MCF 10A (cell line): ENCODE results near the gene LSM7. TPM values are rescaled to one million over a fixed set of nuclear protein-coding genes. Genes with fewer than 3 reads are reported as not detected.

Experiments
- BruUV-seq: library from RNA; stranded (reverse); fragments of 400-500 nt; replicated peaks from 2 replicates; lab custom pipeline; 2021; lab: Mats Ljungman, UMichigan
- CTCF ChIA-PET: fragments of 300-600 bp; sonication (Branson Sonifier 250); formaldehyde crosslinking; extraction: SDS; loops from one replicate; lab custom pipeline; 2021; ENCODE audit warnings: antibody characterized with exemption, inconsistent platforms; lab: Yijun Ruan, JAX
- POLR2A ChIA-PET: fragments of 300-600, 350-650 bp; sonication (Branson Sonifier 250); formaldehyde crosslinking; extraction: SDS; loops from one replicate; lab custom pipeline; 2020; ENCODE audit warnings: antibody characterized with exemption, inconsistent platforms; lab: Yijun Ruan, JAX
- DNase-seq: peaks from one replicate; pipeline ENCODE4 v3.0.0-alpha.2; 2018; ENCODE audit not compliant: unreplicated experiment
- H3K27ac Mint-ChIP-seq: one replicate; pipeline ENCODE4 v1.8.0; 2022; ENCODE audit warnings: mild to moderate bottlenecking, low read depth, mixed read lengths; ENCODE audit not compliant: unreplicated experiment
- H3K27me3 Mint-ChIP-seq: one replicate; pipeline ENCODE4 v1.8.0; 2022; ENCODE audit warnings: mixed read lengths; ENCODE audit not compliant: insufficient read depth, unreplicated experiment
- H3K36me3 Mint-ChIP-seq: one replicate; pipeline ENCODE4 v1.8.0; 2022; ENCODE audit warnings: mild to moderate bottlenecking, moderate library complexity, mixed read lengths; ENCODE audit not compliant: insufficient read depth, unreplicated experiment
- H3K4me1 Mint-ChIP-seq: one replicate; pipeline ENCODE4 v1.8.0; 2022; ENCODE audit warnings: mixed read lengths; ENCODE audit not compliant: insufficient read depth, unreplicated experiment
- H3K4me3 Mint-ChIP-seq: one replicate; pipeline ENCODE4 v1.8.0; 2022; ENCODE audit warnings: mild to moderate bottlenecking, moderate library complexity, mixed read lengths; ENCODE audit not compliant: unreplicated experiment
- H3K9me3 Mint-ChIP-seq: one replicate; pipeline ENCODE4 v1.8.0; 2022; ENCODE audit warnings: mixed read lengths; ENCODE audit not compliant: unreplicated experiment
- intact Hi-C: fragments of 100-400 bp; cut with micrococcal nuclease; formaldehyde crosslinking; loops from 2 replicates; pipeline ENCODE4 v1.14.1; 2022
- total RNA-seq: library from RNA; stranded (reverse); gene quantifications from 2 replicates; pipeline ENCODE4 v1.2.3, GENCODE V29; 2022
- TF ChIP-seq, protein P1 (sequence below): fragments of 200-600 bp; IDR thresholded peaks from one replicate; pipeline ENCODE4 v1.8.0; 2022; ENCODE audit warnings: antibody characterized with exemption, mild to moderate bottlenecking; ENCODE audit not compliant: unreplicated experiment

Gene LSM7
- total RNA-seq, 1 experiment from 2014 or later: 135 TPM

GRCh38 chr19:2317300-2317699 lies 11.1 kb downstream of the LSM7 start:
- ChIA-PET POLR2A (interaction anchor here (0.6 kb wide), 1 partner anchor 68 kb away, joined by 3 read pairs; the partner anchor contains the start of gene AMH), CTCF (interaction anchor here (0.6 to 1.1 kb wide), 2 partner anchors 10 to 81 kb away, joined by 3 to 5 read pairs; partner anchors contain the start of gene PLEKHJ1)
- no TSS peak for BruUV-seq
- no peaks in the 10 kb centered on the region for H3K4me1 Mint-ChIP-seq
- intact Hi-C loops: loop anchor here (5.0 kb wide), 1 partner anchor 80 kb away; the partner anchor contains the start of genes PLEKHJ1 and SF3A2
- DNase-seq: no peak
- no peaks in the 10 kb centered on the region for H3K36me3 Mint-ChIP-seq
- peaks cover 15% of the 10 kb centered on the region for H3K9me3 Mint-ChIP-seq
- no peaks in the 10 kb centered on the region for H3K27me3 Mint-ChIP-seq
- no peak overlapping the region for H3K27ac Mint-ChIP-seq
- TF ChIP-seq, protein P1, sequence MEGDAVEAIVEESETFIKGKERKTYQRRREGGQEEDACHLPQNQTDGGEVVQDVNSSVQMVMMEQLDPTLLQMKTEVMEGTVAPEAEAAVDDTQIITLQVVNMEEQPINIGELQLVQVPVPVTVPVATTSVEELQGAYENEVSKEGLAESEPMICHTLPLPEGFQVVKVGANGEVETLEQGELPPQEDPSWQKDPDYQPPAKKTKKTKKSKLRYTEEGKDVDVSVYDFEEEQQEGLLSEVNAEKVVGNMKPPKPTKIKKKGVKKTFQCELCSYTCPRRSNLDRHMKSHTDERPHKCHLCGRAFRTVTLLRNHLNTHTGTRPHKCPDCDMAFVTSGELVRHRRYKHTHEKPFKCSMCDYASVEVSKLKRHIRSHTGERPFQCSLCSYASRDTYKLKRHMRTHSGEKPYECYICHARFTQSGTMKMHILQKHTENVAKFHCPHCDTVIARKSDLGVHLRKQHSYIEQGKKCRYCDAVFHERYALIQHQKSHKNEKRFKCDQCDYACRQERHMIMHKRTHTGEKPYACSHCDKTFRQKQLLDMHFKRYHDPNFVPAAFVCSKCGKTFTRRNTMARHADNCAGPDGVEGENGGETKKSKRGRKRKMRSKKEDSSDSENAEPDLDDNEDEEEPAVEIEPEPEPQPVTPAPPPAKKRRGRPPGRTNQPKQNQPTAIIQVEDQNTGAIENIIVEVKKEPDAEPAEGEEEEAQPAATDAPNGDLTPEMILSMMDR: no peak
- no peak overlapping the region for H3K4me3 Mint-ChIP-seq

- BruUV-seq: no TSS peak
- Mint-ChIP-seq H3K27ac (no peak overlapping the region), H3K27me3 (no peaks in the 10 kb centered on the region), H3K9me3 (peaks cover 15% of the 10 kb centered on the region), H3K36me3 (no peaks in the 10 kb centered on the region), H3K4me3 (no peak overlapping the region), H3K4me1 (no peaks in the 10 kb centered on the region)
- intact Hi-C loops: loop anchor here (5.0 kb wide), 1 partner anchor 79 kb away; the partner anchor contains the start of genes PLEKHJ1 and SF3A2
- TF ChIP-seq, protein P1: peak; percentile 7
- CTCF ChIA-PET: interaction anchor here (0.7 to 1.1 kb wide), 2 partner anchors 11 to 75 kb away, joined by 3 to 5 read pairs; no protein-coding TSS in a partner anchor
- POLR2A ChIA-PET: no interaction called here
- DNase-seq: no peak
Observed at GRCh38 chr19:2315818-2316353, 12.5 kb downstream of the LSM7 start.

GRCh38 chr19:2315121-2315817 lies 13.1 kb downstream of the LSM7 start:
- no peak for DNase-seq
- intact Hi-C loops: loop anchor here (5.0 kb wide), 1 partner anchor 78 kb away; the partner anchor contains the start of genes PLEKHJ1 and SF3A2
- H3K9me3 Mint-ChIP-seq: peaks cover 15% of the 10 kb centered on the region

More at GRCh38 chr19:2315121-2315817, 13.1 kb downstream of the LSM7 start:
- Mint-ChIP-seq H3K4me3 (no peak overlapping the region), H3K36me3 (no peaks in the 10 kb centered on the region), H3K27ac (no peak overlapping the region), H3K27me3 (no peaks in the 10 kb centered on the region), H3K4me1 (no peaks in the 10 kb centered on the region)
- BruUV-seq: no TSS peak
- POLR2A ChIA-PET: no interaction called here
- CTCF ChIA-PET: interaction anchor here (0.7 kb wide), 1 partner anchor 75 kb away, joined by 3 read pairs; no protein-coding TSS in a partner anchor
- TF ChIP-seq, protein P1: no peak
